Left cardiac atrium (tissue), 4 donors: ENCODE measurements around the gene TDRD9. TPM values are rescaled to one million over a fixed set of nuclear protein-coding genes. Genes with fewer than 3 reads are reported as not detected.

ENCODE experiments used
- ATAC-seq, 2 donors: fragments of 200-7000 bp; cut with Tn5 transposase; one replicate each; pipeline ENCODE4 v1.9.1; 2020; ENCODE audit warnings: mild to moderate bottlenecking in 2 of 2, moderate library complexity in 2 of 2
- DNase-seq: peaks from one replicate; pipeline ENCODE4 v3.0.0-alpha.2; 2020
- intact Hi-C, 2 donors: fragments of 100-400 bp; cut with DNase I; formaldehyde crosslinking; loops; one replicate each; pipeline versions ENCODE4 v1.14.1 to v1.15.1; 2022 to 2023
- total RNA-seq, 2 donors: library from RNA; stranded (reverse); fragmentation: NEBNext Ultra II Directional; extraction: Animal tissue kit (Norgen Biotek cat#: 25700); gene quantifications; one replicate each; pipeline ENCODE4 v1.2.1, GENCODE V29; 2021
- donor health status: DM: no; HTN: yes; CAD: no.
- donor health status: DM: no; HTN: yes; CAD: no; lungs with severe emphysema.
- donor health status: DM: yes; HTN: yes; CAD: no.
- donor health status: Dilated cardiomyopathy.

TDRD9 gene
- total RNA-seq, 2 donors from 2014 or later = 3.5 to 12.1 TPM

DNA sequence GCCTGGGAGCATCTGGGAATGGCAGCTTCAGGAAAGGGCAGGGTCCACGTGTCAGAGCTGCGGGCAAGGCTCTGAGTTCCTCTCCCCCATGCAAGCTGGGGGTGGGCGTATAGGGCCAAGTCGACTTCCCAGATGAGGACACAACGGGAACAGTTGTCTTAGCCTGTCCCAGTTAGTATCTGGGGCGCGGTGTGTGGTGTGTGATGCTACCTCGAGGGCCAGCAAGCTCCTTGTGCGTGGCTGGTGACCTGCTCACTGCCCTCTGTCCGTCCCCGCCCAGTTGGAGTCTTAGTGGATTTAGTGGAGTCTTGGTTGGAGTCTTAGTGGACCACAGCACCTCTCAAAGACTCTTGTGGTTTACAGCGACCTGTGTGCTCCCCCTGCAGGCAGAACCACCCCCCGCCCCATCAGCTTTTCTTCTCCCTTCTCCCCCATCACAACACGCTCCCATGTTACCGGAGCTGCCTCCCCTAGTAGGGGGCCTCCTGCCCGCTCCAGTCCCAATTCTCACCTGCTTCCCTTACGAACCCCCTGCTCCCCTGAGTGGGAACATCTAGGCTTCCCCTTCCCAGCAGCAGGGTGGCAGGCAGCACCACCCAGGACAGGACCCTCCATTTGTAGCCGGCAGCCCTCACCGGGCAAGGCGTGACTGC lies 165.9 kb downstream of the TDRD9 start:
- intact Hi-C loops = no loop called here
- ATAC-seq (no peak), DNase-seq (no peak)

DNA sequence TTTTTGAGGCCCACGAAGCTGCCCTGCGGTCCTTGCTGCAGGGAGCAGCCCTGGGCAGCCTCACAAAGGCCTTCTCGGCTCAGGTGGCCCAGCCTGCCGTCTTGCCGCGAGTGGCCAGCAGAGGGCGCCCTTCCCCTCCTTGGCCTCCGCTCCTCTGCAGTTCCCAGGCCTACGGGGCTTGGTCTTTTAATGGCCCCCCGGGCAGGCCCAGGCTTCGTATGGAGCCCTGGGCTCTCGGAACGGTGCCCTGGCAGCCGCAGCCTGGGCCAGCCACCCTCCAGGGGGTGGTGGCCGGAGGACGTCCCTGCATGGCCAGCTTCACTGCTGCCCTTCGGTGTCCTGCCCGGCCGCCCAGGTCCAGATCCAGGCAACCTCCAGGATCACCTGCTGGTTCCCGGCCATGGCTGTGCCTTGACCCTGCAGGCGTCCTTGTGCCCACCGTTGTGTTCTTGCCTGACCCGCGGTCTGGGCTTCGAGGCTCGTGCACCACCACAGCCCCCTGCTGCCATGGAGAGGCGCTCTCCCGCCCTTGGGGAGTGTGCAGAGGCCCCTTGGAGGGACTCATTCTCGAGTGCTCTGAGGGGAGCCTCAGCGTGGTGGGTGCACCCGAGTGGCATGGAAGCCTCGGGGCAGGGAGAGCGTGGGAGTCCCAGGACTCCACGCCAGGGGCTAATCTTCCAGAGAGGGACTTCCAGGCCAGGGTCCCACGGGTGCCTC lies 166.6 kb downstream of the TDRD9 start:
- ATAC-seq (peak; percentile 38 to 52), DNase-seq (peak; percentile 55)
- intact Hi-C loops = no loop called here

DNA sequence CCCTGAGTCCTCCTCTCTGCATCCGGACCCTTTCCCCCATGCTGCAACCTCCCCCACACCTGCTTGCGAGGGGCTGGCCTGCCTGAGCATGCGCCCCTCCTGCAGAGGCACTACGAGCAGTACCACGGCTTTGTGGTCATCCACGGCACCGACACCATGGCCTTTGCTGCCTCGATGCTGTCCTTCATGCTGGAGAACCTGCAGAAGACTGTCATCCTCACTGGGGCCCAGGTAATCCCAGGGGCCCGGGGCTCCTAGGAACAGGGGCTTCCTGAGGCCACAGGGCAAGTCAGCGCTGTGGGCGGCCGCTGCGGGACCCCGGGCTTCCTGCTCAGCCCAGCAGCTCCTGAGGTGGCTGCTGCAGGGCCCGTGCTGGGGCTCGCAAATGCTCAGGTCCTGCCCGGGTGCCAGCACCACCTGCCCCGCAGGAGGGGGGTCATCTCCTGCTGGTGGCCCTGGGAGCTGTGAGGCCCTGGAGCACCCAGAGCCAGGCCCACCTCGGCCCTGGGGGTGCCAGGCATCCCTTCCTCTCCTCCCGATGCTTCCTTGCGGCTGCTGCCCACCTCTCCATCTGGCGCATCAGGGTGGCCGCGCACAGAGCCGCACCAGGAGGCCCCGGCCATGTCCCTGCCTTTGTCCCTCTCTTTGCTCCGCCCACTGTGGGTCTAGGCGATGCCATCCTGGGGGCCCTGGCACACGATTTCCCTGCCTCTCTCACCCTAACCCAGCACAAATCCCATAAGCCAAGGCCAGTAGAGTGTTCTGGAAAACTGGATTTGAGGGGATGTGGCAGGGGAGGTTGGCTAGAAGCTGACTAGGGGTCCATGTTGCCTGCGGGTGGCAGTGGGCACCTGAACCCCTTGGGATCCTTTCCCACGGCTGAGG lies 167.4 kb downstream of the TDRD9 start:
- intact Hi-C loops = no loop called here
- ATAC-seq (no peak), DNase-seq (peak; percentile 22)

DNA sequence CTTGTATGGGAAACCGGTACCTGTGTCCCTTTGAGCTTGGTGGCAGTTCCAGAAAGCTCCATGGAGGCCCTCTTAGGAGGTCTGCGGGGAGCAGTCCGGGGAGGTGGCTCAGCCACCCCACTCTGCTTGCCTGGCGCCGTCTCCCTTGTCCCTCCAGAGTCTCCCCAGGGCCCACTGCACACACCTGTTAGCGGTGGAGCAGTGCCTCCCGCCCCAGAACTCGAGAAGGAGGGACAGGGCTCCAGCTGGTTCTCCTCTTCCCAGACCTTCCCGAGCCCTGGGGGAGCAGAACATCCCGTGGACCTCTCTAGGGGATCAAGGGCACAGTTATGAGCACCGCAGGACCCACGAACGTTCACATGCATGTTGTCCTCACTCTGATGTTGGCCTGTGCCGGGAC lies 168.1 kb downstream of the TDRD9 start:
- intact Hi-C loops = no loop called here
- DNase-seq = peak; percentile 10

DNA sequence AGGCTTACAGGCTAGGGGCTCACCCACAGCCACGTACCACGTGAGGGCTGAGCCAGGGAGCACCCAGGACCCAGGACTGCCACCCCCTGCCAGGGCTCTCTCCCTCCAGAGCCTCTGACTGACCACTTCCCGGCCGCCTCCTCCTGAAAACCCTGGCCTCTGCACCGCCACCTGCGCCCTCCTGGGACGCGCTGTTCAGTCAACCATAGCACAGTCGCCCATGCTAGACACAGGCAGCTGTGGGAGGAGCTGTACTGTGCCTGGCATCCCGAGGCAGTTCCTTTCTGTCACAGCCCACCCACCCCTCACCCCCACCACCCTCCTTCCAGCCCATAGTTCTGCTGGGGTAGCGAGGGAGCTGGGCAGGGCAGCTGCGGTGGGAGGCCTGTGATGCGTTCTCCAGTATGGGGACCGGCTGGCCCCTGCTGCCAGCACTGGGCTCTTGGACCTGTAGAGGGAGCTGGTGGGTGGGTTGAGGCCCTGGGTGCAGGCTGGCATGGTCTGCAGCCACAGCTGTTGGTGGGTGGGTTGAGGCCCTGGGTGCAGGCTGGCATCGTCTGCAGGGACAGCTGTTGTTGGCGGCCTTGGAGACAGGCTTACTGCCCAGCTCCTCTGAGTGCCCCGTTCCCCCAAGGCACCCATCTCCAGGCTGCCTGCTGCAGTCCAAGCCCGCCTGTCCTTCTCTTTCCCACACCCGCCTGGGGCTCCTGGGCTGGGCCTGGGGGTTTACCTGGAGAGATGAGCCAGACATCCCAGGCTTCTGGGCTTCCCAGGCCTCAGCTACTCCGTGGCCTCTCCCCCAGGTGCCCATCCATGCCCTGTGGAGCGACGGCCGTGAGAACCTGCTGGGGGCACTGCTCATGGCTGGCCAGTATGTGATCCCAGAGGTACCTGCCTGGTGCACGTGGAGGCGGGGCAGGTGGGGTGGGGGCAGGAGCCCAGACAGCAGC lies 168.8 kb downstream of the TDRD9 start:
- DNase-seq (peak; percentile 15), ATAC-seq (no peak)
- intact Hi-C loops = no loop called here

More for the DNA sequence above, 168.1 kb downstream of the TDRD9 start:
- no peak for ATAC-seq

DNA sequence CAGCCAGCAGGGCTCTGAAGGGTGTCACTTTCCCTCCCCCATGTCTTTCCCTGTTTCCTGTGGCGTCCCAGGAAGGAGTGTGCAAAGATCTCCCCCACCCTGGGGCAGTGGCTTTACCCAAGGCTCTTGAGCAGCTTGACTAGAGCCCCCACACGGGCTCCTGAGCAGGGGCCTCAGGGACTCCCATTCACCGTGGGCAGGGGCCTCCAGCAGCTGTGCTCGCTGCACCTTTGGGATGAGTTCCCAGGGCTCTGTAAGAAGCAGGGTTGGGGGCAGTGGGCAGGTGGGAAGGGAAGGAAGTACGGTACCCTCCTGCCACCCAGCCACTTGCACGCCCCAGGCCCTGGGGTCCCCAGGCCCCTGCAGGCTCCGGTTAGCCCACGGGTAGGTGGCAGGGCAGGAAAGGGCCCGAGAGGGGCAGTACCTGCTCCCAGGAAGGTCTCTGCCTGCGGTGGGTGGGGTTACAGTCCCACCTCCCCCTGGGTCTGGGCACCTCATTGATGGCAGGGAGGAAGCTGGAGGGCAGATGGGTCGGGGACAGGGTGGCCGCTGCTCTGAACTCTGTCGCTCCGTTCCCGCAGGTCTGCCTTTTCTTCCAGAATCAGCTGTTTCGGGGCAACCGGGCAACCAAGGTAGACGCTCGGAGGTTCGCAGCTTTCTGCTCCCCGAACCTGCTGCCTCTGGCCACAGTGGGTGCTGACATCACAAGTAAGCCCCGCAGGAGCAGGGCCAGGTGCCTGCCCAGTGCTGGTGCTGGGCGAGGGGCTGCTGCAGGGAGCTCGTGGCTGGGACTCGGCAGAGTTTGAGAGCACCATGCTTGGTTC lies 170.2 kb downstream of the TDRD9 start:
- ATAC-seq (no peak), DNase-seq (peak; percentile 14)
- intact Hi-C loops = no loop called here

DNA sequence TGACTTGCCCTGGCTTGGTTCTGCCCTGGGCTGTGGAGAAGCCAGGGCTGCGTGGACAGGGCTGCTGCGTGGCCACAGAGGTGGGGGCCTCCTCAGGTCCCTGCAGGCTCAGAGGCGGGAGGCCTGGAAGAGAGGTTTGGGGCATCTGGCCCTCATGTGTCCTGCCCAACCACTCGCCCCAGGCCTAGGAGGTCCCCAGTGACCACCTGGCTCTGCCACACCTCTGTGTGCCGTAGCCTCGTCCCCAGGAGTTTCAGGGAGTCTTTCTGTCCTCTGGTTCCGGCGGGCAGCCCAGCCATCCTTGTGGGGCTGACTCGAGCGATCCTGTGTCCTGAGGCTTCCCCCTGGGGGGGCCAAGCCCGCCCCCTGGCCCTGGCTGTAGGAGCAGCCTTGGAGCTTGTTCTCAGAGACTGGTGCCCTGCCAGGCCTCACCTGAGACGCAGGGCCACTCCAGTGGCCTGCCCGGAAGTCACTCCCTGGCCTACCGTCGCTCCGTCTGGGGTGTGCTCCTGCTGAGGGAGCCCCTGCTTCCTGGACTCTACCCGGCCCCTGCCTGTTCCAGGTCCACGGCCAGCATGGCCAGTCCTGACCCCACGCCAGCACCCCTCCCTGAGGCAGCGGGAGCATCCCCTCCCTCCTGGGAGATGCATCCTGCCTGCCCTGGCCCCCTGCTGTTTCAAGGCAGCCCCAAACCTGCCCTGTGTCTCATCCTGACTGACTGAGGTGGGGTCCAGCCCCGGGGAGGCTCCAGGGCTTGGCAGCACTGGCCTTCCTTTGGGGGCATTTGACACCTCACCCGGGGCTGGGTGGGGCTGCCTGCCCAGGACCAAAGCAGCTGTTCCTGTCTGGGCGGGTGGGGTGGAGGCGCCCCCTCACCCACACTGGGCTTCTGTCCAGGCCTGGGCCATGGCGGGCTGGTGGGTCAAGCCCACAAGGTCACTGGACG lies 171.1 kb downstream of the TDRD9 start:
- intact Hi-C loops = no loop called here
- peak; percentile 17 for DNase-seq
- no peak for ATAC-seq

DNA sequence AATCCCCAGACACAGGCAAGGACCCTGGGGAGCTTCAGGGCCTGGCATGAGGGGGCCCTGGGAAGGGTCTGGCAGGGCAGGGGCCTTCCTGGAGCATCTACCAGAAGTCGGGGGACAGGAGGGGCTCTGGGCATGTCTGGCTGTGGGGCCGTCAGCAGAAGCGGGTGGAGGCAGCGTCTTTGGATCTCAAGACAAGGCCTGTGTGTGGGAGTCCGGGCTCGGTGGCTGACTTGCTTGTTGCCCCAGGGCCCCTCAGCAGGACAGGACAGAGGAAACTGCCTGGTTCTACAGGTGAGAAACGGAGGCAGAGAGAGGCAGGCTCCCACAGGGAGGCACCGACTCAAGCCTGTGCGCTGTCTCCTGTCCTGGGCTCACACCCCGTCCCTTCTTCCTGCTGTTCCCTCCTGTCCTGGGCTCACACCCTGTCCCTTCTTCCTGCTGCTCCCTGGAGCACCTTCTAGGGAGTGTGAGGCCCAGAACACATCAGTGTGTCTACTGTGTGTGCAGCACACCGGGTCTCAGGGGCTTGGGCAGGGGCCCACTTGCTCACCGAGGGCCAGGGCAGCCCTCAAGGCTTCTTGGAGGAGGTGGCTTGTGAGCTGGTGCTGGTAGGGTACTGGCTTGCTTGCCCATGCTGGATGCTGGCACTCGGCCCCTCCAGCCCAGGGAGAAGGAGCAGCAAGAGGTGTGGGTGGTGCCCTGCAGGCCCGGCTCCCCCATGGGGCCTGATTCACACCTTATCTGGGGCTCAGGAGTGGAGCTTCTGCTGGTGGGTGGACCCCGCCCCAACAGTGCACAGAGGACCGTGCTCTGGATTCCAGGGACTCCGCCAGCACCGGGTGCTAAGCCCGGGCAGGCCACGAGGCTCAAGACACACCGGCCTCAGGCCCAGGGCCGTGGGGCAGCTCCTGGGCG lies 172.2 kb downstream of the TDRD9 start:
- DNase-seq = peak; percentile 18
- intact Hi-C loops = no loop called here
- ATAC-seq = peak in 1 of 2 donors; percentile 25

DNA sequence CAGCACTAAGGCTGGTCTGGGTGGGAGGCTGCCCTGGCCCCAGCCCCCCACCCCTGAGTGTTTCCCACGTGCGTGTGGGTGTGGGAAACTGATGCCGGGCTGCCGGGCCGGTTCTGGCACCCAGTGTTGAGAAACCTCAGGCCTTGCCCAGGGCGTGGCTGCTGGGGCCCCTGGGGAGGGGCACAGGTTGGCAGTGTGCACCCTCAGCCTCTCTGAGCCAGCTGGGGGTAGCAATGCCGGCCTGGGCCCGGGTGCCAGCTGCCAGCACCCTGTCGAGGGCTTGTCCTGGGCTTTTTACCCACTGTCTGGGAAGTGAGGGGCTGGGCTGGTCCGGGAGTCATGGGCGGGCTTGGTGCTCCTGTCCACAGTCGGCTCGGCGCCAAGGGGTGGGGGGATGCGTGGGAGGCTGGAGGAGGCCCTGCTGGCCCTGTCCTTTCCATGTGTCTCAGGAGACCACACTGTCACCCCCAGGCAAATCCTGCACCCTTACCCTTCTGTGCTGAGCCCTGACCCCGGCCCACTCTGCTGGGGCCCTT lies 172.9 kb downstream of the TDRD9 start:
- intact Hi-C loops = no loop called here
- ATAC-seq = no peak
- peak; percentile 18 for DNase-seq

DNA sequence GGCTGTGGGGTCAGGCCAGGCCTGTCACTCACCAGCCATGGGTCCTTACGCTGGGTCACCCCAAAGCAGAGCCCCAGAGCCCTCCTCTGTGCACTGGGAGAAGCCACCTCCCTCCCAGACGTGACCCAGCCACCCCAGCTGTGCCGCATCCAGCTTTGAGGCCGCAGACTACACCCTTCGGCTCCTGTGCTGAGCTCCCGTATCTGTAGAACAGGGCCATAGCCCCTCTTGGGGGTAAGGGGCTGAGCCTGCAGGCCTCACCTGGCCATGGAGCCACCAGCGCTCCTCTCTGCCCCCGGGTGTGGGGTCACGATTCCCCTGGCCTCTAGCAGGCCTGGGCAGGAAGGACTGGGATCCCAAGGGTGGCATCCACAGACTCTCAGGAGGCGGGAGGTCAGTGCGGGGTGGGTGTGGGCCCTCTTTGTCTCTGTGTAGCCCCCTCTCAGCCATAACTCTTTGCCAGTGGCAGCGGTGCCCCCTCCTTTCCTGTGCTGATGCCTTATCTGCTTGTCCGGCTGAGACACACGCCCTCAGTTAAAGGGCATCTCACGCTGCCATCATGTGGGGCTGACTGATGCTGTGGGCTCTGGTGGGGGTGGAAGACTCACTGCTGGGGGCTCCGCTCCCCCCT lies 173.5 kb downstream of the TDRD9 start:
- DNase-seq = peak; percentile 14
- intact Hi-C loops = no loop called here
- ATAC-seq = no peak

Other genes with a start within 250 kb of the TDRD9 start
- gene XRCC3, start 213.0 kb upstream of the TDRD9 start, total RNA-seq = 1 to 10 TPM; 3.8 to 4.4 TPM
- 10 to 100 TPM; 47.0 to 48.7 TPM for gene ZFYVE21, start 212.6 kb upstream of the TDRD9 start, total RNA-seq
- 10 to 100 TPM; 63.0 to 89.3 TPM for gene PPP1R13B, start 80.9 kb upstream of the TDRD9 start, total RNA-seq
- 10 to 100 TPM; 11.6 to 14.9 TPM for gene RD3L, start 14.1 kb downstream of the TDRD9 start, total RNA-seq
- gene ASPG, start 157.2 kb downstream of the TDRD9 start, total RNA-seq = 100 to 1,000 TPM in 1 of 2 donors, 10 to 100 TPM in 1; 92.0 to 168 TPM
- 1 to 10 TPM; 7.6 to 8.1 TPM for gene KIF26A, start 210.1 kb downstream of the TDRD9 start, total RNA-seq